ENCODE measurements around the gene KCP. TPM values are rescaled to one million over a fixed set of nuclear protein-coding genes. Genes with fewer than 3 reads are reported as not detected.

Gene KCP
- total RNA-seq, 3 donors from 2014 or later, result 0.33 to 2.2 (median 0.88) TPM

GRCh38 chr7:128892521-128893250 lies 17.8 kb downstream of the KCP start:
- no peaks in the 10 kb centered on the region for H3K36me3 ChIP-seq
- no peak for DNase-seq (ENCODE audit: low spot score in 2 of 2)
- intact Hi-C loops (cut with DNase I; ENCODE audit: low total_unique reads), result no loop called here
- no peaks in the 10 kb centered on the region for H3K4me1 ChIP-seq
- no peak overlapping the region for H3K27ac ChIP-seq
- TF ChIP-seq CTCF (IDR thresholded peaks at IDR 0.05) (no peak), POLR2A (IDR thresholded peaks at IDR 0.05) (no peak), POLR2AphosphoS5 (IDR thresholded peaks at IDR 0.05) (no peak)
- H3K4me3 ChIP-seq, result no peak overlapping the region
- no peaks in the 10 kb centered on the region for H3K9me3 ChIP-seq
- H3K27me3 ChIP-seq, result peaks cover 0 to 4% of the 10 kb centered on the region in 2 donors

- TF ChIP-seq POLR2AphosphoS5 (IDR thresholded peaks at IDR 0.05) (no peak), CTCF (IDR thresholded peaks at IDR 0.05) (no peak), POLR2A (IDR thresholded peaks at IDR 0.05) (no peak)
- Histone ChIP-seq H3K4me1 (no peaks in the 10 kb centered on the region), H3K4me3 (no peak overlapping the region), H3K9me3 (no peaks in the 10 kb centered on the region), H3K27ac (no peak overlapping the region), H3K27me3 (peaks cover 0 to 4% of the 10 kb centered on the region in 2 donors), H3K36me3 (no peaks in the 10 kb centered on the region)
- no peak for DNase-seq (ENCODE audit: low spot score in 2 of 2)
- intact Hi-C loops (cut with DNase I; ENCODE audit: low total_unique reads), result no loop called here
Measured at GRCh38 chr7:128891942-128892269, 18.6 kb downstream of the KCP start.

- intact Hi-C loops (cut with DNase I; ENCODE audit: low total_unique reads), result no loop called here
- DNase-seq (ENCODE audit: low spot score in 2 of 2), result no peak
- Histone ChIP-seq H3K4me3 (peak overlapping the region; percentile 17 to 68 (median 54)), H3K36me3 (no peaks in the 10 kb centered on the region), H3K27ac (no peak overlapping the region), H3K4me1 (no peaks in the 10 kb centered on the region), H3K9me3 (no peaks in the 10 kb centered on the region), H3K27me3 (peaks cover 0 to 4% of the 10 kb centered on the region in 2 donors)
- TF ChIP-seq POLR2AphosphoS5 (IDR thresholded peaks at IDR 0.05) (no peak), POLR2A (IDR thresholded peaks at IDR 0.05) (no peak), CTCF (IDR thresholded peaks at IDR 0.05) (no peak)
Measured at GRCh38 chr7:128891110-128891941, 19.2 kb downstream of the KCP start.

GRCh38 chr7:128890306-128891109 lies 20.0 kb downstream of the KCP start:
- Histone ChIP-seq H3K9me3 (no peaks in the 10 kb centered on the region), H3K27ac (no peak overlapping the region), H3K4me3 (peak overlapping the region; percentile 17 to 68 (median 54)), H3K27me3 (peaks cover 0 to 4% of the 10 kb centered on the region in 2 donors), H3K36me3 (no peaks in the 10 kb centered on the region), H3K4me1 (no peaks in the 10 kb centered on the region)
- TF ChIP-seq POLR2AphosphoS5 (IDR thresholded peaks at IDR 0.05) (no peak), CTCF (IDR thresholded peaks at IDR 0.05) (no peak), POLR2A (IDR thresholded peaks at IDR 0.05) (no peak)
- intact Hi-C loops (cut with DNase I; ENCODE audit: low total_unique reads), result no loop called here
- DNase-seq (ENCODE audit: low spot score in 2 of 2), result no peak

All from breast epithelium (tissue), 4 donors.